Omental fat pad (tissue), 4 donors: ENCODE data around the gene CD84. TPM values are rescaled to one million over a fixed set of nuclear protein-coding genes. Genes with fewer than 3 reads are reported as not detected.
"Not testable (repeated sequence)": the region's sequence is repeated elsewhere in the genome, so short reads cannot be mapped to it uniquely, and the experiment has no call there.

Experiments
- ATAC-seq: fragments of 150-250 bp; one replicate; pipeline ENCODE4 v1.9.1; 2016; ENCODE audit warnings: mild to moderate bottlenecking, moderate library complexity; ENCODE audit not compliant: low FRiP score
- DNase-seq: peaks from one replicate; pipeline ENCODE4 v3.0.0-alpha.2; 2019; ENCODE audit warnings: low spot score
- CTCF ChIP-seq, 3 donors: fragments of 450-650 bp; IDR thresholded peaks; one replicate each; pipeline ENCODE4 v1.5.1; 2016 to 2017; ENCODE audit warnings: antibody characterized with exemption in 3 of 3, mild to moderate bottlenecking in 3 of 3, moderate library complexity in 2 of 3
- total RNA-seq, 4 donors: library from RNA; depleted of rRNA; stranded (reverse); fragments of >200 nt; gene quantifications; one replicate each; pipeline ENCODE4 v1.1.0, GENCODE V29; 2016

CD84 gene
- total RNA-seq, 4 donors from 2014 or later = 10.6 to 33.4 (median 13.8) TPM

GRCh38 chr1:160570840-160571239 lies 8.5 kb downstream of the CD84 start:
- TF ChIP-seq CTCF (IDR thresholded peaks at IDR 0.05) = no peak
- ATAC-seq = no peak
- DNase-seq = no peak

- ATAC-seq = no peak
- TF ChIP-seq CTCF (IDR thresholded peaks at IDR 0.05) = no peak
- no peak for DNase-seq
These were observed 9.5 kb downstream of the CD84 start for GRCh38 chr1:160569806-160570205.

GRCh38 chr1:160567858-160568682 lies 11.2 kb downstream of the CD84 start:
- TF ChIP-seq CTCF (IDR thresholded peaks at IDR 0.05) = no peak
- ATAC-seq (no peak), DNase-seq (no peak)

- no peak for TF ChIP-seq CTCF (IDR thresholded peaks at IDR 0.05)
- DNase-seq = no peak
- no peak for ATAC-seq
These were observed 12.0 kb downstream of the CD84 start for GRCh38 chr1:160567341-160567740.

GRCh38 chr1:160565564-160565963 lies 13.7 kb downstream of the CD84 start:
- DNase-seq (no peak), ATAC-seq (no peak)
- no peak for TF ChIP-seq CTCF (IDR thresholded peaks at IDR 0.05)

- not testable (repeated sequence) for ATAC-seq, DNase-seq
These were observed 16.1 kb downstream of the CD84 start for GRCh38 chr1:160563230-160563629.

- not testable (repeated sequence) for ATAC-seq, DNase-seq
These were observed 16.6 kb downstream of the CD84 start for GRCh38 chr1:160562745-160563144.

- no peak for TF ChIP-seq CTCF (IDR thresholded peaks at IDR 0.05)
- no peak for DNase-seq
- no peak for ATAC-seq
These were observed 18.5 kb downstream of the CD84 start for GRCh38 chr1:160560806-160561205.
